SK-N-MC (cell line): Measurements from ENCODE around the gene CYP2F1.

Experiments used
- EZH2 ChIP-seq: fragments of 200-600 bp; sonication (generic); IDR thresholded peaks from one replicate; pipeline ENCODE4 v1.6.1; 2017; ENCODE audit warnings: antibody characterized with exemption
- FOXP2 ChIP-seq: optimal IDR thresholded peaks from 2 replicates; pipeline ENCODE3; 2011; ENCODE audit warnings: mild to moderate bottlenecking, moderate library complexity; ENCODE audit not compliant: insufficient read depth; ENCODE audit errors: extremely low read length, control extremely low read depth
- POLR2AphosphoS5 ChIP-seq: IDR thresholded peaks from 2 replicates; pipeline ENCODE4 v1.6.1; 2012; ENCODE audit warnings: mild to moderate bottlenecking, low read depth, low read length, borderline replicate concordance

DNA sequence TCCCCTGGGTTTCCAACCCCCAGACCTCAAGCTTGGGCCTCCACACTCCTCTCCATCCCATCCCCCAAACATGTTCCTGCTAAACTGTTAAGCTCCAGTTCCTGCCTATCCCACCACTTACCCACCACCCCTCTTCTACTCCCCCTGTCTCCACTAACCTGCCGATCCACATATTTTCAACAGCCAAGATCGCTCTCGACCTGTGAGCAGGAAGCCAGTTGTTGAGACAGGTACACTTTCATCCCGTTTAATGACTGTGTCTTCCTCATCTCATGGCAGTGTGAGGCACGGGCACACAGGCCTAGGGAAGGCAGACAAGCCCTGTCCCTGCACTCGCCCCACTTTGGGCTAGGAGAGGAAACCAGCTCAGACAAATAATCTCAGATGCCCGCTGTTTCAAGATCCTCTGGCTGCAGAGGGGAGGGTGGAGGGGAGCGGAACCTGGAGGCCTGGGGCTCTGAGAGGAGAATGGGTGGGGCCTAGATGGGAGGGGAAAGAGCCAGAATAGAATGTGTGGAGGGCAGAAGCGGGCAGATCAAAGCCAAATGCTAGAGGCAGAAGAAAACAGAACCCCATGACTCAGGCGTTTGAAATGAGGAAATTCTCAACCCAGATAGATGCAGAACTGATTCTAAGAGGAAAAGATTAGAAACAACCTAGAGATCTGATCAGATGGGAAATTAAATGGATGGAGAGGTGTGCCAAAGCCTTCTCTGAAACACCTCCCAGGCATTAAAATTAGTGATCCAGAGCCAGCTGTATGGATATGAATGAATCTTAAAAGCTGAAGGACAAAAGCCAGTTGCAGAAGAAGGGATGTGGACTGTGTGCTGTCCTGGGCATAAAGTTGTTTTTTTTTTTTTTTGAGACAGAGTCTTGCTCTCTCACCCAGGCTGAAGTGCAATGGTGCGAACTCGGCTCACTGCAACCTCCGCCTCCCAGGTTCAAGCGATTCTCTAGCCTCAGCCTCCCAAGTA, 61.9 kb downstream of the CYP2F1 start:
- TF ChIP-seq EZH2 (no peak), POLR2AphosphoS5 (no peak), FOXP2 (no peak)
